Stimulated activated CD4-positive, alpha-beta T cell treated with anti-CD3 and anti-CD28 coated beads, Interleukin-15, amount 100 ng/mL, for 48 hours (primary cell): ENCODE results near the gene KRT28.

Experiments
- DNase-seq, 2 donors: peaks; one replicate each; pipeline ENCODE4 v3.0.0-alpha.2; 2020; ENCODE audit warnings: low read depth in 2 of 2

Gene KRT28, protein sequence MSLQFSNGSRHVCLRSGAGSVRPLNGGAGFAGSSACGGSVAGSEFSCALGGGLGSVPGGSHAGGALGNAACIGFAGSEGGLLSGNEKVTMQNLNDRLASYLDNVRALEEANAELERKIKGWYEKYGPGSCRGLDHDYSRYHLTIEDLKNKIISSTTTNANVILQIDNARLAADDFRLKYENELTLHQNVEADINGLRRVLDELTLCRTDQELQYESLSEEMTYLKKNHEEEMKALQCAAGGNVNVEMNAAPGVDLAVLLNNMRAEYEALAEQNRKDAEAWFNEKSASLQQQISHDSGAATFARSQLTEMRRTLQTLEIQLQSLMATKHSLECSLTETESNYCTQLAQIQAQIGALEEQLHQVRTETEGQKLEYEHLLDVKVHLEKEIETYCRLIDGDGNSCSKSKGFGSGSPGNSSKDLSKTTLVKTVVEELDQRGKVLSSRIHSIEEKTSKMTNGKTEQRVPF

DNA sequence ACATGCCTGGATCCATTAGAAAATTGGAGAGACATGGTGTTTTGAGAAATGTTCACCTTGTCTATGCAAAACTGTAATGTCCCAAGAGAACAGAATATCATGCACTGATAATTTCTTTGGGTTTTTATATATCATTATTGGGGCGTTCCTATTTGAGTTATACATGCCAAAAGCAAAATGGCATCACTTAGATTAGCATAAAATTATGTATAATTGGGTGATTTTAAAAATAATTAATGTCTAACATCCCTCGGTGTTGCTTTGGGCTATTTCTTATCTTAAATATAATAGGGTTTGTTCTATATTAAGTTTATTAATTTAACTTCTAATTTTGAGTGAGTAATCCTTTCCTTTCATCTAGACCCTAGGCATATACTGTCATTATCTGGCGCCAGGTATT lies at the start of gene KRT28:
TSS of gene KRT28 (minus strand) at position 101 of the 400 bp plus-strand sequence. CDS start at position 35, 66 bp downstream.
- DNase-seq = no peak

DNA sequence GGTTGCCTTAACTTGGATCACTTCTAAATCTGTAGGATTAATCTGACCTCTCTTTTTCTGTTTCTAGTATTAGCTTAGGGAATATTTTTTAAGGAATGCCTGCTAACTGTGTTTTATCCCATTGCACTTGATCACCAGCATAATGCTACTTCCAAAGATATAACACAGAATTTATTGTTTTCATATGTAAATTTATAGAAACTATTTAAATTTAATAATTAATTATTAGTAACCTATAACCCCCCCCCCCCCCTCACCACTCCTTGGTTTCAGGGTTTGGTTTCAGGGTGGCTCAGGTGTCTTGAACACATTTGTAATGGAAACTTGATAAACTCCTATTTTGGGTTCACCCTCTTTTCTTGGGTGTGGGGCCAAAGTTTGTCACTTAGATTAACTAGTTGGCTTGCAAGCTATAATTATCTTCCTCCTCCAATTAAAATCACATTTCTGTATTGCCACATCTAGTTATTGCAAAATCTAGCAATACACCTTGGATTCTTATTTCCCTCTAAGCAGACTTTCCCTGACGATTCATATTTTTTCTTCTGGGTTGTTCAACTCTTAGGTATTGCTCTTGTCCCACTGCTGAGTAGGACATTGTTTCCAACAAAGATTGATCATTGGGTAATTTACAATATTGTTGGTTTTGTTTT lies 49.0 kb upstream of the KRT28 start:
- no peak for DNase-seq

DNA sequence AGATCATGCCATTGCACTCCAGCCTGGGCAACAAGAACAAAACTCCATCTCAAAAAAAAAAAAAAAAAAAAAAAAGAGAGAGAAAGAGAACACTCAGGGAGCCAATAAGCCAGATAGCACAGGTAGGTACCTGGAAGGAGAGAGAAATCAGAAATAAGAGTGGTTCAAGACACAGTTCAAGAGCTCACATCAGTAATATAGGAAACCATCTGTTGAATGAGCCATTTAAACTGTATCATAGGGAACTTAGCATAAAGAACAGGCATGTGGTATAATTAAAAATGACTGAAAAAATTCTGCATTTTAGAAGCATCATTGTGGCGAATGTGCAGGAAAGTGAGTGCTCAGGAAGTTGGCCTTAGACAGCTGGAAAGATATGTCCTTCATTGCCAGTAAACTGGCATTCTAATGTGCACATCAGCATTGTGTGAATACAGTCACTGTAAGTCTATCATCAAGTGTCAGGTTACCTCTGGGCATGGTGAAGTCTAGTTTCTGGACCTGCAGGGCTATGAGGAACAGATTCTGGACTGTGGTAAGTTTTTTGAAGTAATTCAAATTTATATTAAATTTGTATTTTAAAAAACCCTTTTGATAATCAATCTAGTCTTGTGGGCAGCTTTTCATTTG lies 46.9 kb upstream of the KRT28 start:
- no peak for DNase-seq

DNA sequence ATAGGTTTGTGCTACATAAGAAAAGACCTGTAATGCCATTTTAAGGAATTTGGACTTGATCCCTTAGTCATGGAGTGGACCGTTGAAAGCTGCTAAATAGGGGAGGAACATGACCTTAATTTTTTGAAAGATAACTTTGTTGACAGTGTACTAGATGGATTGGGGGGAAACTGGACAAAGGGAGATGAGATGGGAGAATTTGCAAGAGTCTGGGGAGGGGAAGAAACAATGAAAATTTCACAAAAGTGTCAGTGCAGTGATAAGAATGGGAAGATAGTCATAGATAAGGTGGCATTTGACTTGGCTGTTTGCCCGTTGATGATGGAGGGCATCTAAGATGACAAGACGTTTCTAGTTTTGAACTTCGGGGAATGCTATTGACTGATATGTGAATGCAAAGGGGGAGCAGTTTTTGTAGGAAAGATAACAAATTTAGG lies 44.9 kb upstream of the KRT28 start:
- no peak for DNase-seq

DNA sequence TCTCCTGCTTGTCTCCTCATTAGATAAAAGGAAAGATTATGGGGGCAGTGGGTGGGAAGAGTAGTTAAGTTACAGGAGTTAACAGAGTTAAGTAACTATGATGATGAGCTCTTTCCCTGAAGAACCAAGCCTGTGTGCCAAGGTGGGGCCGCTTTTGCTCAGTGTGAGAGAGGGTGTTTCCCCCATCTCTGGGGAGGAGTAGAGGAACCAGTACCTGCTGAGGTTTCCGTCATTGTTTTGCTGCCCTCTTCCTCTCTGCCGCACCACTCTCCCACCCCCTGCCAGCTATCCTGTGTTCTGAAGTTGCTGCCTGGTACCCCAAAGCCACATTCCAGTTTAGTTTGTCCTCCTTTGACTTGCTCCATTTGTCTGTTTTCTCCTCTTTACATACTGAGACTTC lies 43.5 kb upstream of the KRT28 start:
- no peak for DNase-seq

DNA sequence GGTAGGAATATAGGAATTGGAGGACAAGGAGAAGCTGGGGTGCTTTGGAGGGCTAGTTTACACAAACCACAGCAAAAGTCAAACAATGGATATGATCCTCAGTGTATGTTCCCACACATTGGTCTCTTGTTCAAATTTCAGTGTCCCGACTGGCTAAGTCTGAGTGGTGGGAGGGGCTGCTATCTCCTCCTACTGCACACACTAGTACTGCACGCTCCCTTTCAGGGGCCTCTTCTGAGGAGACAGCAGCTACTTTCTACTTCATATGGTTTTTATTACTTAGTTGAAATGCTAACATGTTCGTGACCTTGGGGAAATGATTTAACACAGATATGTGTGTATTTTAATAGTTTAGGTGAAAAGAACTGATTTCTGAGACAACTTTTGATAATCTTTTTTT lies 41.5 kb upstream of the KRT28 start:
- DNase-seq = no peak

DNA sequence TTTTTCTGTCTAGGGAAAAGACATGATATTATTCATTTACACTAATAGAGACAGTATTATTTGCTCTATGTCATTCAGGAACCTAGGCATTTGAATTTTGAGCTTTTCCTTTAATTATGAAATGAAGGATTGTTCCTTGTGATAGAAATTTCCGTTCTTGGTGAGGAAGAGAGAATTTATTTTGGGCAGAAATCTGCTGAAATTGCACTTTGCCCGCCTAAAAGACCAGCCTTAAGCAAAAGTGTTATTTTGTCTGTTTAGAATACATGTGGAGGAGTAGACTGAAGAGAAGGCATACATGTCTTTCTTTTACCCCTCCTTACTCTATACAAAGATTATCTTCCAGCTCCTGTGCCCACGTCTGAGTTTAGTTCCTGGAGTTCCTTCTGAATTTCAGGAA lies 39.4 kb upstream of the KRT28 start:
- no peak for DNase-seq

DNA sequence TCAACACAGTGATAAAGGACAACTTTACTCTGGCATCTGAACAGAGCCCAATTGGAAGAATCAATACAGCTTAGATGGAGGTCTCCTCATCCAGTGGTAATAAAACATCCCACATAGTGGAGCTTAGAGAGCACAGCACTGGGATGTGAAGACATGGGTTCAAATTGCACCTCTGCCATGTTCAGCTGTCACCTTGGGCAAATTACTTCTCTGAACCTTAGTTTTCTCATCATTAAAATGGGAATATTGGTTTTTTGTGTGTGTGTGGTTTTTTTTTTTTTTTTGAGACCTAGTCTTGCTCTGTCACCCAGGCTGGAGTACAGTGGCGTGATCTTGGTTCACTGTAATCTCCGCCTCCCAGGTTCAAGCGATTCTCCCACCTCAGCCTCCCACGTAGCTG lies 36.3 kb upstream of the KRT28 start:
- no peak for DNase-seq

DNA sequence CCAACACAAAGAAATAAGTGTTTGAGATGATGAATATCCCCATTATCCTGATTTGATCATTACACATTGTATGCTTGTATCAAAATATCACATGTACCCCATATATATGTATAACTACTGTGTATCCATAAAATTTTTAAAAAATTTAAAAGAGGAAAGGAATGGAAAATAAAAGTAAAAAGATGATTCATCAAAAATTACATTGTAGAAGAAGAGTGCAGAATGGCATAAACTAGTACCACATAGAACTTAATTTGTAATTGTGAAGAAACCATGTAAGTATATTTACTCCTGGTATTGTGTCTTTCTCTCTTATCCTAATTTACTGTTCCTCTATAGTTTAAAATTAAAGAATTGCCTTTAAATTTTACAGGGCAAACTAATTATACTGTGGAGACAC lies 34.1 kb upstream of the KRT28 start:
- no peak for DNase-seq

DNA sequence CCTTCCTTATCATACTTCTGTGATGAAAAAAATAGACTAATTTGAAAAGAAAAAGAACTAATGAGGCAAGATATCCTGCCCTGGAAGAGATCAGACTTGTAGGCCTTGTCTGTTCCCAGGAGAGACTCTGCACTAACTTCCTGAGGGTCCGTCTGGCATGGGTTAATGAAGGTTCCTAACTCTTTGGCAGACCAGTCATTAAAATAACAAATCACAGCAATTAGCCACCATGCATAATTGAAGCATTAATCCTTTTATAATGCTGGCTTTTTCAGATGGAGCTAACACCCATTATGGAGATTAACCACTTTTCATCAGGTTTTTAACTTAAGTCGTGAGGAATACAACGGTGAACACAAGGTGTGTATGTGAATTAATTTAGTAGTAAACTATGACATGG lies 33.1 kb upstream of the KRT28 start:
- no peak for DNase-seq

DNA sequence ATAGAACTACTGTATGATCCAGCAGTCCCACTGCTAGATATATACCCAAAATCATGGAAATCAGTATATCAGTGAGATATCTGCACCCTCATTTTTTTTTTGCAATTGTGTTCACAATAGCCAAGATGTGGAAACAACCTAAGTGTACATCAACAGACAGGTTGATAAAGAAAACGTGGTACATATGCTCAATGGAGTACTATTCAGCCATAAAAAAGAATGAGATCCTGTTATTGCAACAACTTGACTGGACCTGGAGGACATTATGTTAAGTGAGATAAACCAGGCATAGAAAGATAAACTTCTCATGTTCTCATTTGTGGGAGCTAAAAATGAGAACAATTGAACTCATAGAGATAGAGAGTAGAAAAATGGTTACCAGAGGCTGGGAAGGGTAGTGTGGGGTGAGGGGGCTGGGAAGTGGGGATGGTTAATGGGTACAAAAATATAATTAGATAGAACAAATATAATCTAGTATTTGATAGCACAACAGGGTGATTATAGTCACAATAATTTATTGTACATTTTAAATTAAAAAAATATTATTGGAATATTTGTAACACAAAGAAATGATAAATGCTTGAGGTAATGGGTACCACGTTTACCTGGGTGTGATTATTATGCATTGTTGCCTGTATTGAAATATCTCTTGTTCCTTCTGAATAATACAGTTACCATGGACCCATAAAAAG lies 30.5 kb upstream of the KRT28 start:
- DNase-seq = no peak

DNA sequence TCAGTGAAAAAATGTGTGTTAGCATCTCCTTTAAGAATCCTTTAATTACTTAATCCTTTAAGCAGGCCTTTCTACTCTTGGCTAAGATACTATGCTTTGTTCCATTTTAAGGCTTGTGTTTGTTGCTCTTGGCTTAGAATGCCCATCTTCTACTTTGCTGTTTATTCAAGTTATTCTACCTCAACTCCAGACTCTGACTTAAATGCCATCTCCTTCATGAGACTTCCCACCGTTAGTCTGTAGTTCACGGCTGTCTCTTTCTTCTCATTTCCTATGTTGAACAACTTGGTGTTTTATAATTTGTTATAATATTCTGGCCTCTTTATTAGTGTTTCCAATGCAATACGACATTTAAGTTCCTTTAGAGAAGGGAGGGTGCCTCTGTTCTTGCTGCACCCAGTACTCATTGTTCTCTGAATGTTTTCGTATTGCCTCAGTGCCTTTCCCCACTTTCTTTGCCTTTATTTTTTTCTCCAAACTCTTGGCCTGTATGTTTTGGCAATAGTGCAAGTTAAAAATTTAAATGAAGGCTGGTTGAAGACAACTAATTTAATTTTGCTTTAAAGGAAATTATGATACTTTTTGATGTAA lies 28.8 kb upstream of the KRT28 start:
- DNase-seq = no peak

DNA sequence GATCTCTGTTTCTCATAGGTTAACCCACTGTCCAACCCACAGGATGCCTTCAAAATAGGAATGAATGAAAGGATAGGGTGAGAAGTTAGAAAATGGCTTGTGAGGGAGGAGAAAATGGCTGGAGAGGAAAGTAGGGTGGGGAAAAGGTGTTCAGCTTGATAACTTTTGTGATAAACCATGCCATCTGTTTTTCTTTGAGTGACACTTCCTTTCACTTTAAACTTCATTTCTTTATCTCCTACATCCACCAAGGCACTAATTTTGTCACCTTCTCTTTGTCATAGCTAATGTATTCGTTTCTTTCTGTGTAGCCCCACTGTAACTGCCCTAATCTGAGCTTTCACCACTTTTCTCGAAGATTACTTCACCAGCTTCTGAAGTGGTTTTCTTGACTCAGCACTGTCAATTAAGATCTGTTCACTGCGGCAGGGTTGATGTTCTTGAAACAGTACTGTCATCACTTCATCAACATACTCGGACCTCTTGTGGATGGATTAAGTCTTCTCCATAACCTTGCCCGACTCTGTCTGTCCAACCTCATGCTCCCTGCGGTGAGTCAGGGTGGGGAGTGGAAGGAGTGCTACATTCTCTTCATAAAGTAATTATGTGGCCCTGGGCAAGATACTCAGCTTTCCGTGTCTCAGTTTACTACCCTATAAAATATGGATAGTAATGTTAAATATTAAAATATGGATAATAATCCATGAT lies 28.1 kb upstream of the KRT28 start:
- no peak for DNase-seq

DNA sequence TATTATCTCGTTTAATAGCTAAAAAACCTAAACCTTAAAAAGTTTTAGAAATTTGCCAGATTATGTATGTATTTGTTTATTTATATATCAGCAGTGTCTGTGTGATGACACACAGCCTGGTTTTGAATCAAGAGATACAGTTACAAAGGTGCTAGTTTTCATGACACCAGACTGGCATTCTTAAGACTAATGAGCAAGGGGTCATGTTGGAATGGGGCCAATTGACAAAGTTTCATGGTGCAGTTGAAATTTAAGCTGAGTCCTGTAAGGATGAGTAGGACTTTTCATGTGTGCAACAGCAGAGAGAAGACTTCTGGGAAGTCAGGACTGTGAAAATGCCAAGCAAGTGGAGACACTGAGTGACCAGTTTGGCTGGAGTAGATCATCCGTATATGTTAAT lies 25.8 kb upstream of the KRT28 start:
- DNase-seq = no peak

DNA sequence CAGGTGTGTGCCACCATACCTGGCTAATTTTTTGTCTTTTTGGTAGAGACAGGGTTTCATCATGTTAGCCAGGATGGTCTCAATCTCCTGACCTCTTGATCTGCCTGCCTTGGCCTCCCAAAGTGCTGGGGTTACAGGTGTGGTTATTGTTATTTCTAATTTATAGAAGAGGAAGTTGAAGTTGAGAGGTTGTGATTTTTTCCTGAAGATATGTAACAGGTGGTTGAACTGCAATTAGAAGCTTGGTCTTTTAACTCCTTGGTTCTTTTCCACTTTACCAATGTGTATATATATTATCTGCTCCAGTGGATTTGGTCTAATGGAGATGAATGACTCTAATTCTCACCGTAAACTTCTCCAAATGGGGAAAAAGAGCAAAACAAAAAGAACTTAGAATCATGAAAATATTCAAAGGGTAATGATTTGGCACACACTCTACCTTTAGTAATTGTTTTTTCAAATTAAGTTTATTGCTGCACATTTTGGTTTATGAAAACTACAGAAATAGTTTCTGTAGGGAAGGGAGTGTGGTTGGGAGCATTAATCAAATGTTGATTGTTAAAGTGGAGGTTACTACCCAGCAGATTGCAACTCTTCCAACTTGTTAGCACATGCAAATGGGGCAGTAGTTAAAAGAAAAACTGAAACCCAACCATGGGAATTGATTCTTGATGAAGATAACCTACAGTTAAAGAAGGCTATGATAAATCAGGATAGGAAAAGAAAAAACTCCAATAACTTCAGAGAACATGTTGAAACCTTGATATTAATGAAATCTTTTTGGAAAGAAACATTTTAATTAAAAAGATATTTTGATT lies 24.5 kb upstream of the KRT28 start:
- no peak for DNase-seq

DNA sequence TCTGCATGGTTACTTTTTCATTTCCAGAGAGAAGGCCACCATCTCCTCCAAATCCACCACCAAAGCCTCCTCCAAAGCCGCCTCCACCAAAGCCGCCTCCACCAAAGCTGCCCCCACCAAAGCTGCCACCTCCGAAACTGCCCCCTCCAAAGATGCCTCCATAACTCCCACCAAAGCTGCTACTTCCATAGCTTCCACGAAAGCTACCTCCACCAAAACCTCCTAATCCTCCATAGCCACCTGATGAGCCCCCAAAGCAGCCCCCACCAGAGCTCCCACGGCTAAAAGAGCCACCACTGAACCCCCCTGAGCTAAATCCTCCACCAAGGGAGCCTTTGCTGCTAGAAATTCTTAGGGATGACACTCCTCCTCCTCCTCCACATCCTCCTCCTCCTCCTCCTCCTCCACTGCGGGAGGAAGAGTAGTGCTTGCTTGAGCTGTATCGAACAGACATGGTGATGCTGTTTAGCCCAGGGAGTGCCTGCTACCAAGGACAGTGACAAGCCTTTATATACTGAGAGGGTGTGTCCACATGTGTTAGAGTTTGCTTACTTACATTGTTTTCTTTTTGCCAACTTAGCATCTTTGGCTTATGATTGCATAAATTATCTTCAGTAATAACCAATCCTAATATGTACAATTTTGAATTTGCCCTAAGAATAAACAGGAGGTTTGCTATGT lies 22.5 kb upstream of the KRT28 start, which contains the start of gene KRT10:
TSS of gene KRT10 (minus strand) at position 483 of the 681 bp plus-strand sequence. CDS start at position 454, 29 bp downstream.
- DNase-seq = no peak

DNA sequence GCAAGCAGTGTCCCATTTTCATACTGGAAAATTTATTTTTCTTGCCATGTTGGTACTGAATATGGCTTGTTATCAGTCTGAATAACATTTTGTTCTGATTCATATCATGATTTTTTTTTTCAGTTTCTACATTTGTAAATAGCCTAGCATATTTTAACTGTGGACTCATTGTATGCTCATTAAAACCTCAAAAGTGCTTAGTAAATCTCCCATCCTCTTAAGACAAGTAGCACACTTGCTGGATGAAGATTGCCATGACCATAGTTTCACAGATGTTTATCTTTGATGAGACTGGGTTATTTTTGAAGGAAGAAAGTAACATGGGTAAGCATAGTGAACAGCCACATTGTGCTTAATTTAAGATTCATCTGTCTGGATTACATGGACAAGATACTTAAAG lies 21.8 kb upstream of the KRT28 start:
- no peak for DNase-seq

DNA sequence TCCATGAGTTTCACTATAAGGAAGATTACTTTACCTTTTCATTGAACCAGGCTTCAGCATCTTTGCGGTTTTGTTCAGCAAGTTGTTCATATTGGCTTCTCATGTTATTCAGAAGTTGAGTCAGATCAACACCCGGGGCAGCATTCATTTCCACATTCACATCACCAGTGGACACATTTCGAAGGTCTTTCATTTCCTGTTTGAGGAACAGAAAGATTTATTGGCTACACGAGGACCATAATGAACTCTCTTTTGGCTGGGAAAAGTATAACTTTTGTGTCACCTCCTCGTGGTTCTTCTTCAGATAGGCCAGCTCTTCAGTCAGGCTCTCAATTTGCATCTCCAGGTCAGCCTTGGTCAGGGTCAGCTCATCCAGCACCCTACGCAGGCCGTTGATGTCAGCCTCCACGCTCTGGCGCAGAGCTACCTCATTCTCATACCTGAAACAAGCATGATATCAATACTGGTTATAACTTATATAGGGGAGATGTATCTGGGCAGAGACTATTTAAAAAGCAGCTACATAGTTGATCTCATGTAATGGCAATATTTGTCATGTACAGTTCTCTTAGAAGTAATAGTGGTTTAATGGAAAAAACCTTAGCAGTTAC lies 20.6 kb upstream of the KRT28 start:
- no peak for DNase-seq

DNA sequence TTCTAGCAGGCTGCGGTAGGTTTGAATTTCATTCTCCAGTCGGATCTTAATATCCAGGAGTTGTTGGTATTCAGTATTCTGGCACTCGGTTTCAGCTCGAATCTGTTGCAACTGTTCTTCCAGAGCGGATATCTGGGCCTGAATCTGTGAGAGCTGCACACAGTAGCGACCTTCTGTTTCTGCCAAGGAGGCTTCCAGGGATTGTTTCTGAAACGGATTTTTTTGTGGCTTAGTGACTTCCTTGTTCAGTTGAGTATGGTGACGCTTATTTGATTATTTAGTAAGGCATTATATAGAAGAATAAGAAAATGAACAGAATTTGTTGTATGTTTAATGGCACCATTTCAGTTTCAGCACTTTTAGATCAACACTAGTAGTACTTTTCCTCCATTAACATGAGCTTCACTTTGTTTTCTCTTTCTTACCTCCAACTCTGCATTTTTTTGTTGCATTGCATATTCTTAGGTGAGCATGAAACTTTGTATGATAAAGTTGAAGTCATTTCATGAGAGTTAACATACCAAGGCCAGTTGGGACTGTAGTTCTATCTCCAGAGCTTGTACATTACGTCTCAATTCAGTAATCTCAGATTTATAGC lies 19.9 kb upstream of the KRT28 start:
- no peak for DNase-seq
